Femur (tissue), 1 donor: ENCODE measurements around the gene PLEKHM2.

Source experiments
- DNase-seq: peaks from one replicate; pipeline ENCODE4 v3.0.0-alpha.2; 2017

Gene PLEKHM2

DNA sequence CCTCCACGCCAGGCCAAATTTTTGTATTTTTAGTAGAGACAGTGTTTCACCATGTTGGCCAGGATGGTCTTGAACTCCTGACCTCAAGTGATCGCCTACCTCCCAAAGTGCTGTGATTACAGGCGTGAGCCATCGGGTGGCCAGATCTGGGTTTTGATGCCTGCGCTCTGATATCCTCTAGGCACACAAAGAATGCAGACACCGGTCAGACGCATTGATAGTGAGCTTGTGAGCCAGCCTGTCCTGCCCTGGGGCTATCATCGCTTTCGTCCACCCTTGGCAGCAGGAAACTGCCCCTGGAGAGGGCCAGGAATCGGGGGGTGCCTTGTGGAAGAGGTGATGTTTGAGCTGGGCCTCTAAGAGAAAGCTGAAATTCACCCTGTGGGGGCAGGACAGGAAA, 78.4 kb downstream of the PLEKHM2 start:
- DNase-seq = no peak

GRCh38 chr1:15764269-15764764, 80.2 kb downstream of the PLEKHM2 start:
- DNase-seq = no peak

DNA sequence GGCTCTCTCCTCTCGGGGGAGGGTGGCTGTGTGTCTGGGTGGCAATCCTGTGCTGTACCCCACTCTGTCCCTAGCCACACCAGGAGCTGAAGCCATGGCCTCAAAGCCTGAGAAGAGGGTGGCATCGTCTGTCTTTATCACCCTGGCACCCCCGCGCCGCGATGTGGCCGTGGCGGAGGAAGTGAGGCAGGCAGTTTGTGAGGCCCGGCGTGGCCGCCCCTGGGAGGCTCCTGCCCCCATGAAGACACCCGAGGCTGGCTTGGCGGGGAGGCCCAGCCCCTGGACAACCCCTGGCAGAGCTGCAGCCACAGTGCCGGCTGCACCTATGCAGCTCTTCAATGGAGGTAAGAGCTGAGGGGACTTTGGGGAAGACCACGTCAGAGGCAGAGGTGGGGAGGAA, 80.8 kb downstream of the PLEKHM2 start:
- no peak for DNase-seq

- DNase-seq = no peak
These were observed 81.5 kb downstream of the PLEKHM2 start for GRCh38 chr1:15765495-15766194.

- no peak for DNase-seq
These were observed 83.8 kb downstream of the PLEKHM2 start for GRCh38 chr1:15767941-15768340.

DNA sequence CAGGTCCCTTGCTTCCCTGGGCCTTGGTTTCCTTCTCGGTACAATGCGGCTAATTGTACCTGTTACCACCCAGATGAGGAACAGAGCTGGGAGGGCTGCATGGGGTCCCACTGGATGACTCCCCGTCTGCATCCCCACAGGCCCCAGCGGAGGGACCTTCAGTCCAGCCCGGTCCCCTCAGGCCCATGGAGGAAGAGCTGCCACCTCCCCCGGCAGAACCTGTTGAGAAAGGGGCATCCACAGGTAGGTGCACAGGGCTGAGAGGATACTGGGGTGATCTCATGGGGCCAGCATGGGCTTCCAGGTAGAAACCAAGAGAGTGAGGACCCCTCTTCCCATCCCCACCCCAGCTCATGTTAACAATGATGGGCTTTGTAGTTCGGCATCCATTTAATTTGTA, 84.3 kb downstream of the PLEKHM2 start:
- no peak for DNase-seq

DNA sequence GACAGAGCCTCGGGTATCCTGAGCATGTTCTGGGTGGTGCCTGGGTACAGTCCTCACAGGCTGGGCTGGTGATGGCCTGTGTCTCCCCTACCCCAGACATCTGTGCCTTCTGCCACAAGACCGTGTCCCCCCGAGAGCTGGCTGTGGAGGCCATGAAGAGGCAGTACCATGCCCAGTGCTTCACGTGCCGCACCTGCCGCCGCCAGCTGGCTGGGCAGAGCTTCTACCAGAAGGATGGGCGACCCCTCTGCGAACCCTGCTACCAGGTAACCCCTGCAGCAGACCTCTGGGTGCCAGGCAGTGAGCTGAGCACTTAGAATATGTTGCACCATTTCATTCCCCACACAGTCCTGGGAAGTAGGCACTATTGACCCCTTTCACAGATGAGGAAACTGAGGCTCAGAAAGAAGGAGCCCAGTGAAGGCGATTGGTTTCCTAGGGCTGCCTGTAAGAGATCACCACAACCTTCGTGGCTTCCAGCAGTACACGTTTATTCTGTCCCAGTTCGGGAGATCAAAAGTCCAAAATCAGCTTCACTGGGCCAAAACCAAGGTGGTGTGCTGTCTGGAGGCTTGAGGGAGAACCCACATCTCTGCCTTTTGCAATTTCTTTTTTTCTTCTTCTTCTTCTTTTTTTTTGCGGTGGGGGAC, 86.3 kb downstream of the PLEKHM2 start:
- DNase-seq = no peak

GRCh38 chr1:15771836-15772515, 87.9 kb downstream of the PLEKHM2 start:
- no peak for DNase-seq

DNA sequence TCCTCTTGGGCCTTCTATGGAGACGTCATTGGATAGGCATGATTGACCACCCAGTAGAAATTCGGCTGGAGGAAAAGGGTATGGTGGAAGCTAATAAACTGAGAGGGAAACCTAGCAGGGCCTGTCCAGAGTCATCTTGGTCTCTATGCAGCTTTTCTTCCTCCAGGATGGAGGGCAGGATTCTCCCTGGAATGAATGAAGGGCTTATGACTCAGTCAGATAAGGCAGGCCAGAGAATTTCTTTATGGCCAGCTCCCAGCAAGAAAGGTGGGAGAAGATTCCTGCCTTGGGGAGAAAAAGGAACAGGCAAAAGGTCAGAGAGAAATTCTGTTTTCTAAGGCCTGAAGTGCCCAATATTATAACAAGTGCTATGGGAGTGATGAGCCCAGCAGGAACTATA, 91.6 kb downstream of the PLEKHM2 start:
- no peak for DNase-seq

DNA sequence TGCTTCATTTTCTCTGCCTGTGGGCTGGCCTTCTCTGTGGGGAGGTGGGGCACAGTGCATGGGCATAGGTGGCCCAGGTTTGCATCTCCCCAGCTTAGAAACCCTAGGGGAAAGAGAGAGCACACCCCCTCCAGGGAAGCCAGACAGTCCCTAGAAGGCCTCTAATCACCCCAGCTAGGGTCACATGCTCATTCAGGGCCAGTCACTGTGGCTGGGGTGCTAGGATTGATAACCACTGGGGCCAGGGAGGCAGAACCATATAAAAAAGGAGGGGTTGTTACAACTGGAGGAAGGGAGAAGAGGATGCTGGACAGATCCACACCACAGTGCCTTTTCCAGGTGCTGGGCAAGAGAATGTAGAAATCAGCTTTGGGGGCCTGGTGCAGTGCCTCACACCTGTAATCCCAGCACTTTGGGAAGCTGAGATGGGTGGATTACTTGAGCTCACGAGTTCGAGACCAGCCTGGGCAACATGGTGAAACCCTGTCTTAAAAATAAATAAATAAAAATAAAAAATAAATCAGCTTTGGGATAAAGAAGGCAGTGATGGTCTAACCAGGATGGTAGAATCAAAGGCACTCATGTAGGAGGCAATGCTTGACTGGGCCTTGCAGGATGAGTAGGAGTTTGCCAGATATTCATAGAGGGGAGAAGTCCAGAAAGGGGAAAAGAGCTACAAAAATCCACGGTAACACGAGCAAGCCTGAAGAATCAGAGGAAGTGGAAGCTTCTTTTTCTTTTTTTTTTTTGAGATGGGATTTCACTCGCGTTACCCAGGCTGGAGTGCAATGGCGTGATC, 94.0 kb downstream of the PLEKHM2 start:
- DNase-seq = no peak
